NCI-H2171 (cell line): ENCODE measurements around the gene SYT7.
A peak's percentile ranks its signal among the peaks of the same experiment; 100 is the strongest.

Experiments used
- DNase-seq: peaks from one replicate; lab custom pipeline; 2025; lab: John Stamatoyannopoulos, UW

Gene SYT7

DNA sequence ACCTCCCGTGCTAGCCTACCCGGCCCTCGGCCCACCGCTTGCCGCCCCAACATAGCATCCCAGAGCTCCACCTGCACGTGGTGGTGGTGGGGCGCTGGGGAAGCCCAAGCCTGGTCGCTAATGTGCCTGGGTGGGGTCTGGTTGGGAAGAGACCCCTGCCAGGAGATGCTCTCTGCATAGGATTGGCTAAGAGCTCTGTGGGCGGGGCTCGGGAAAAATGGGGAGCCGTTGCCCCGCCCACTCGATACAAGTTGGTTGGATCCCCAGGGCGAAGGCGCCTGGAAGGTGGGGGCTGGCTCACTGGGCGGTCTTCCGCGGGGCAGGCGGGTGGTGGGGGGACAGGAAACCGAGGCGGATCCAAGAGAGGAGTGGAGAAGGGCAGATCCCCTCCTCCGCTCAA lies 64.7 kb downstream of the SYT7 start:
- DNase-seq: no peak

- no peak for DNase-seq
Observed at GRCh38 chr11:61515686-61516085, 65.2 kb downstream of the SYT7 start.

GRCh38 chr11:61514050-61514917 lies 66.6 kb downstream of the SYT7 start:
- no peak for DNase-seq

GRCh38 chr11:61513143-61513765 lies 67.6 kb downstream of the SYT7 start:
- DNase-seq: peak; percentile 52

- DNase-seq: no peak
Observed at GRCh38 chr11:61512435-61512834, 68.4 kb downstream of the SYT7 start.

GRCh38 chr11:61511383-61511782 lies 69.5 kb downstream of the SYT7 start:
- DNase-seq: no peak

GRCh38 chr11:61510974-61511373 lies 69.9 kb downstream of the SYT7 start:
- DNase-seq: no peak

DNA sequence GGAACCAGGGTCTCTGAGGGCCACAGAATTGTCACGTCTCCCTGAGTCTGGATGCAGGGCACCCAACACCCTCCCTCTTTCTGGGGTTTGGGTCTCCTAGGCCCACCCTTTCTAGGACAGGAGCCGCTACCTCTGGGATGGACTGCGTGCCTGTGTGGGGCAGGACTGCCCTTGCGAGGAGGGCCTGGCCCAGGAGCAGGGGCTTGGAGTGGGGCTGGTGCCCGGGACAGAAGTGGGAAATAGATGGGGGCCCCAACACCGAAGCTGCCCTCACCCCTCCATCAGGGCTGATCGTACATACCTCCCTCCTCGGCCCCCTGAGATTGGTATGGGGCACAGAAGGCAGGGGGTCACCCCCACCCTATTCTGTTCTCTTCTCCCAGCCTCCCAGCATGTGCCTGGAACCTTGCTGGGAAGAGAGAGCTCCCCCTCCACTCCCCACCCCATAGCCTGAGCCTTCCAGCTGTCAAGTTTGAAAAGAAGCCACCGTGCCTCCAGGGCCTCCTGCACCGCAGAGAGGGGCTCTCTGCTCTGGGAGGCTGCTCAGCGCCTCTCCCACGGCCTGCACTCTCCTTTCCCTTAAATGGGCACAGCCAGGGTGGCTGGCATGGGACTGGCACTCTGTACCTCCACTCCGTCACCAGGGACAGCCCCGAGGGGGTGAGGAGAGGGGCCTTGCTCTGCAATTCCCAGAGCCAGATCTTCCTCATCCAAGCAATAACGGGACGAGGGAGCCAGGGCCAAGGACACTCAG lies 70.5 kb downstream of the SYT7 start:
- no peak for DNase-seq

DNA sequence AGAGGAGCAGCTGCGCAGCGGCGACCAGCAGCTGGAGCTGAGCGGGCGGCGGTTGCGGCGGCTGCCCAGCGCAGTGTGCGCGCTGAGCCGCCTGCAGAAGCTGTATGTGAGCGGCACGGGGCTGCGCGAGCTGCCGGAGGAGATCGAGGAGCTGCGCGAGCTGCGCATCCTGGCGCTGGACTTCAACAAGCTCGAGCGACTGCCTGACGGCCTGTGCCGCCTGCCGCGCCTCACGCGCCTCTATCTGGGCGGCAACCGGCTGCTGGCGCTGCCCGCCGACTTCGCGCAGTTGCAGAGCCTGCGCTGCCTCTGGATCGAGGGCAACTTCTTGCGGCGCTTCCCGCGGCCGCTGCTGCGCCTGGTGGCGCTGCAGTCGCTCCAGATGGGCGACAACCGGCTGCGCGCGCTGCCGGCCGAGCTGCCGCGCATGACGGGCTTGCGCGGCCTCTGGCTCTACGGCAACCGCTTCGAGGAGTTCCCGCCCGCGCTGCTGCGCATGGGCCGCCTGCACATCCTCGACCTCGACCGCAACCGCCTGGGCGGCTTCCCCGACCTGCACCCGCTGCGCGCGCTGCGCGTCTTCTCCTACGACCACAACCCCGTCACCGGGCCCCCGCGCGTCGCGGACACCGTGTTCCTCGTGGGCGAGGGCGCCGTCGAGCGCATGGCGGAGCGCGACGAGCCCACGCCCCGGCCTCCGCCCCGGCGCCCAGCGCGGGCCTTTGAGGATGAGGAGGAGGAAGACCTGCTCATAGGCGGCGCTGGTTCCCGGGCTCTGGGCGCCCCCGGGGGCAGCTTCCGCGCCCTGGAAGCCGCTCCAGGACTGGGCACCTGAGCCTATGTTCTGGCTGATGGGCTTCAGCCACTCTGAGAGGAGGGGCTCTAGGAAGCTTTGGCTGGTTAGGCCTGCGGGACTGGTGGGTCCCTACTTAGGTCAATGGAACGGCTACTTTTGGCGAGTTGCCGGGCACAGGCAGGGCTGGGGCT lies 71.5 kb downstream of the SYT7 start:
- peak; percentile 93 for DNase-seq

- DNase-seq: peak; percentile 88
Observed at GRCh38 chr11:61507962-61508861, 72.7 kb downstream of the SYT7 start, which contains the start of gene LRRC10B. Gene LRRC10B, plus strand, starts transcription at chr11:61508749. Its CDS starts 250 bp downstream, at chr11:61508999.

DNA sequence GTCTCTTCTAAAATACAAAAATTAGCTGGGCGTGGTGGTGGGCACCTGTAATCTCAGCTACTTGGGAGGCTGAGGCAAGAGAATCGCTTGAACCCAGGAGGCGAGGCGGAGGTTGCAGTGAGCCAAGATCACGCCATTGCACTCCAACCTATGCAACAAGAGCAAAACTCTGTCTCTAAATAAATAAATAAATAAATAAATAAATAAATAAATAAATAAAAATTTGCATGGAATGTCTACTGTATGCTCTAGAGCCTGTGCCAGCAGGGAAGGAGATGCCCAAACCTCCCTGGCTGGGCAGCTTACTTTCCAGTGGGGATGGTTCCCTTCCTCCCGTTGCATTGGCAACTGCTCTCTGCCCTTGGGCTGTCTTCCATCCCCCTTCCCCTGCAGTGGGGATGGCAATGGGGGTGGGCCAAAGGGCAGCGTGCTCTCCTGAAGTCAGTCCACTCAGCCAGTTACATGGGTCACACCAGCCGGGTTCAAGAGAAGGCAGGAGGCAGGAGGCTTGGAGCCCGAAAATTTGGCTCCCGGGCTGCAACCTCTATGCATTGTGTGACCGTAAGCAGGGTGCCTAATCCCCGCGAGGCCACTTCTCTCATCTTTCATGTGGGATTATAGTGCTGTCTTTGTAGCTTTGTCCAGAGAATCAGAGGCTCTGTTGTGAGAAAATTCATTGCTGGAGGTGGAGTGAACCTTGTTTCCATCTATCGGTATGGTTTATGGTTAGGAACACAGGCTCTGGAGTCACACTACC lies 73.7 kb downstream of the SYT7 start:
- DNase-seq: no peak

DNA sequence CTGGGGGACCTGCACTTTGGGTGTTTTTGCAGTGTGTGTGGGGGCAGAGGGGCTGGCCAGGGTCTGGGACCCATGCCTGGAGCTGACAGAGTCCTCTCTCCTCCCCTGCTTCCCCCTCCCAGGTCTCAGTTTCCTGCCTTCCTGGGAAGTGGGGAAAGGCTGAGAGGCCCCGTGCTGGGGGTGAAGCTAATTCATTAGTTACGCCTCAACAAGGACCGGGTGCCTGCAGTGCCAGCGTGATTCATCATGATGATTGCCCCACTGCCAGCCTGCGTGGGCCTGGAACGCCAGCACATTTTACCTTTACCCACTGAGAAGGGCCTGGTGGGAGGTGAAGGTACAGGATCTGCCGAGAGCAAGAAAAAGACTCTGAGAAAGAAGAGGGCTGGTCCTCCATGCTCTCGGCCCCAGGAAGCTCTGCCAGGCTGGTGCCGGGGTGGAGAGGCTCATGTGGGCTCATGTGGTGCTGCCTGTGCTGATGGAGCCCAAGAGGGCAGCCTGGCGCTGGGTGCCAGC lies 75.2 kb downstream of the SYT7 start:
- DNase-seq: peak; percentile 28

DNA sequence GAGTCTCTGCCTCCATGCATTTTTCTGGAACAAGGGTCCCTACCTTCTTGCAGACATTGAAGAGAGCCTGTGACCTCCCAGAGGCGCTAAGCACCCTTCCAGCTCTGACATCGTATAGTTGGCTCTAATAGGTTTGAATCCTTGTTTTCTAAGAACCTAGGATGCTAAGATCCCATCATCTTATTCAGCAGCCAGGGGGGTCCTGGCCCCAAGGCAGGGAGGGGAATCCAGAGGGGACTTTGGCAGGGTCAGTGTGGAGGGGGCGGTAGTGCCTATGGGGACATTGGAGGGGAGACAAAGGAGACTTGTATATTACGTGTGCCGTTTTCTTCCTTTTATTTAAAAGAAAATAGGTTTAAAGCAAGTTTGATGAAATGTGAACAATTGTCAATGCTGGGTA lies 75.8 kb downstream of the SYT7 start:
- no peak for DNase-seq

- DNase-seq: no peak
Observed at GRCh38 chr11:61503135-61503770, 77.6 kb downstream of the SYT7 start.

GRCh38 chr11:61502522-61502921 lies 78.4 kb downstream of the SYT7 start:
- DNase-seq: no peak

- no peak for DNase-seq
Observed at GRCh38 chr11:61499816-61500491, 80.9 kb downstream of the SYT7 start.

- no peak for DNase-seq
Observed at GRCh38 chr11:61498767-61499341, 82.0 kb downstream of the SYT7 start.

DNA sequence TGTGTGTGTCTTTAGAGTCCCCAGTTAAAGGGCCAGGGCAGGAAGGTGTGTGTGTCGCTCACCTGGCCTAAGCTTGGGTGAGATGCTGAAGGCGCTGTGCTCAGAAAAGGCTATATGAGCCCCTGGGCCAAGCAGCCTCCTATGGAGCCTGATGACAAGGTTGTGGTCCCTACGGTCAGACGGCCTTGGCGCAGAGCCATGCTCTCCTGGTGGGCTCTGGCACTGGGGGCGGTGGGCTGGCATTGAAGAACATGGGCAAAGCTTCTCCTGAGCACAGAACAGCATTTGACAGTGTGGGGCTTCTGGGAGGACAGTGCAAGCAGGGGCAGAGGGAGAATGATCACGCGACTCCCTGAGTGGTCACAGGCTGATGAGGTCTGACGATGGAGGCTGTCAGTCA lies 83.0 kb downstream of the SYT7 start:
- DNase-seq: no peak
